Sigmoid colon (tissue), 7 donors: Measurements from ENCODE around the gene CECR2. TPM values are rescaled to one million over a fixed set of nuclear protein-coding genes. Genes with fewer than 3 reads are reported as not detected.

ENCODE experiments used
- DNase-seq: peaks from one replicate; pipeline ENCODE4 v3.0.0-alpha.2; 2019
- H3K27ac ChIP-seq, 4 donors: fragments of 200-600 bp; sonication (generic); one replicate each; pipeline ENCODE4 v1.5.1; 2016 to 2019; ENCODE audit warnings: mild to moderate bottlenecking in 1 of 4
- H3K27me3 ChIP-seq, 3 donors: fragments of 200-600 bp; sonication (generic); one replicate each; pipeline ENCODE4 v1.5.1; 2019; ENCODE audit warnings: mild to moderate bottlenecking in 1 of 3
- H3K36me3 ChIP-seq, 4 donors: fragments of 200-600 bp; sonication (generic); one replicate each; pipeline ENCODE4 v1.5.1; 2016 to 2019
- H3K4me1 ChIP-seq, 4 donors: fragments of 200-600 bp; sonication (generic); one replicate each; pipeline ENCODE4 v1.5.1; 2017 to 2019
- H3K4me3 ChIP-seq, 4 donors: fragments of 200-600 bp; sonication (generic); one replicate each; pipeline ENCODE4 v1.5.1; 2017 to 2019; ENCODE audit warnings: mild to moderate bottlenecking in 2 of 4, moderate library complexity in 1 of 4
- H3K9me3 ChIP-seq, 4 donors: fragments of 200-600 bp in 3 of 4; sonication (generic) in 3 of 4; one replicate each; pipeline versions ENCODE4 v1.5.1 to v1.6.1; 2013 to 2019
- CTCF ChIP-seq, 4 experiments: fragments of 450-650 bp in 3 of 4; fragments of 200-600 bp in 1 of 4; IDR thresholded peaks; one replicate each; pipeline ENCODE4 v1.5.1; 2016 to 2019; ENCODE audit warnings: antibody characterized with exemption in 4 of 4, mild to moderate bottlenecking in 3 of 4, moderate library complexity in 2 of 4
- EP300 ChIP-seq, 4 donors: sonication (generic); formaldehyde crosslinking; IDR thresholded peaks; one replicate each; pipeline ENCODE4 v1.6.1; 2017; ENCODE audit warnings: antibody characterized with exemption in 4 of 4
- POLR2A ChIP-seq, 2 donors: fragments of 450-650 bp; IDR thresholded peaks; one replicate each; pipeline ENCODE4 v1.6.1; 2016; ENCODE audit warnings: antibody characterized with exemption in 2 of 2, mild to moderate bottlenecking in 2 of 2, moderate library complexity in 2 of 2
- POLR2AphosphoS5 ChIP-seq, 4 donors: sonication (generic); formaldehyde crosslinking; IDR thresholded peaks; one replicate each; pipeline ENCODE4 v1.6.1; 2017; ENCODE audit warnings: antibody characterized with exemption in 4 of 4
- WGBS, 2 donors: extraction: QIAGEN DNeasy Blood & Tissue Kit; methylation state at CpG; one replicate each; pipeline ENCODE4 v1.1.7; 2013; 5-methylcytosine and 5-hydroxymethylcytosine counted together
- intact Hi-C: fragments of 100-400 bp; cut with DNase I; formaldehyde crosslinking; loops from one replicate; pipeline ENCODE4 v1.15.1; 2023
- polyA plus RNA-seq, 3 donors: library from polyadenylated mRNA; stranded (reverse); fragments of 200-250 nt; gene quantifications; one replicate each; pipeline ENCODE4 v1.2.3, GENCODE V29; 2013
- total RNA-seq, 4 donors: library from RNA; depleted of rRNA; stranded (reverse); fragments of >200 nt; gene quantifications; one replicate each; pipeline ENCODE4 v1.1.0, GENCODE V29; 2016
- donor health status: healthy with polysubstance abuse.
- donor health status: Bipolar disorder and iron deficiency.
- donor health status: healthy.

CECR2 gene
- total and polyA plus RNA-seq, 7 donors = 0.39 to 2.8 (median 1.3) TPM; not detected in 1

GRCh38 chr22:17581056-17581455 is 211.8 kb downstream of the CECR2 start:
- H3K27ac ChIP-seq = no peak overlapping the region
- H3K9me3 ChIP-seq = no peaks in the 10 kb centered on the region
- intact Hi-C loops = no loop called here
- no peaks in the 10 kb centered on the region for H3K27me3 ChIP-seq
- H3K36me3 ChIP-seq = no peaks in the 10 kb centered on the region
- 78 to 84% methylated on average over 21 of the region's 21 CpGs for WGBS, 2 donors
- TF ChIP-seq CTCF (IDR thresholded peaks at IDR 0.05) (no peak), POLR2AphosphoS5 (IDR thresholded peaks at IDR 0.05) (no peak), EP300 (IDR thresholded peaks at IDR 0.05) (no peak), POLR2A (IDR thresholded peaks at IDR 0.05) (no peak)
- DNase-seq = no peak
- no peak overlapping the region for H3K4me3 ChIP-seq
- H3K4me1 ChIP-seq = no peaks in the 10 kb centered on the region

GRCh38 chr22:17581631-17582030 is 212.4 kb downstream of the CECR2 start:
- H3K36me3 ChIP-seq = no peaks in the 10 kb centered on the region
- no peaks in the 10 kb centered on the region for H3K4me1 ChIP-seq
- intact Hi-C loops = no loop called here
- no peak overlapping the region for H3K4me3 ChIP-seq
- H3K27ac ChIP-seq = no peak overlapping the region
- no peak for DNase-seq
- WGBS, 2 donors = 87 to 90% methylated on average over 17 of the region's 17 CpGs
- no peaks in the 10 kb centered on the region for H3K9me3 ChIP-seq
- TF ChIP-seq POLR2A (IDR thresholded peaks at IDR 0.05) = no peak
- TF ChIP-seq CTCF (IDR thresholded peaks at IDR 0.05) = no peak
- no peak for TF ChIP-seq POLR2AphosphoS5 (IDR thresholded peaks at IDR 0.05)
- no peak for TF ChIP-seq EP300 (IDR thresholded peaks at IDR 0.05)
- H3K27me3 ChIP-seq = no peaks in the 10 kb centered on the region

GRCh38 chr22:17583151-17583550 is 213.9 kb downstream of the CECR2 start:
- Histone ChIP-seq H3K9me3 (no peaks in the 10 kb centered on the region), H3K4me3 (no peak overlapping the region), H3K27me3 (no peaks in the 10 kb centered on the region), H3K27ac (no peak overlapping the region), H3K36me3 (no peaks in the 10 kb centered on the region), H3K4me1 (no peaks in the 10 kb centered on the region)
- TF ChIP-seq POLR2AphosphoS5 (IDR thresholded peaks at IDR 0.05) (no peak), CTCF (IDR thresholded peaks at IDR 0.05) (no peak), EP300 (IDR thresholded peaks at IDR 0.05) (no peak), POLR2A (IDR thresholded peaks at IDR 0.05) (no peak)
- intact Hi-C loops = no loop called here
- WGBS, 2 donors = 89 to 91% methylated on average over 10 of the region's 10 CpGs
- DNase-seq = no peak

GRCh38 chr22:17586831-17587440 is 217.7 kb downstream of the CECR2 start:
- Histone ChIP-seq H3K27me3 (no peaks in the 10 kb centered on the region), H3K27ac (no peak overlapping the region), H3K4me3 (no peak overlapping the region), H3K36me3 (peaks cover 9 to 24% (median 17%) of the 10 kb centered on the region in 4 donors), H3K9me3 (no peaks in the 10 kb centered on the region), H3K4me1 (no peaks in the 10 kb centered on the region)
- intact Hi-C loops = no loop called here
- WGBS, 2 donors = 88 to 91% methylated on average over 14 of the region's 14 CpGs
- TF ChIP-seq EP300 (IDR thresholded peaks at IDR 0.05) = no peak
- TF ChIP-seq POLR2AphosphoS5 (IDR thresholded peaks at IDR 0.05) = no peak
- TF ChIP-seq POLR2A (IDR thresholded peaks at IDR 0.05) = no peak
- TF ChIP-seq CTCF (IDR thresholded peaks at IDR 0.05) = no peak
- no peak for DNase-seq

GRCh38 chr22:17587629-17588028 is 218.4 kb downstream of the CECR2 start:
- intact Hi-C loops = no loop called here
- Histone ChIP-seq H3K36me3 (peaks cover 16 to 31% (median 23%) of the 10 kb centered on the region in 4 donors), H3K4me3 (no peak overlapping the region), H3K9me3 (no peaks in the 10 kb centered on the region), H3K27ac (no peak overlapping the region), H3K27me3 (no peaks in the 10 kb centered on the region), H3K4me1 (no peaks in the 10 kb centered on the region)
- TF ChIP-seq CTCF (IDR thresholded peaks at IDR 0.05) (no peak), POLR2AphosphoS5 (IDR thresholded peaks at IDR 0.05) (no peak), EP300 (IDR thresholded peaks at IDR 0.05) (no peak), POLR2A (IDR thresholded peaks at IDR 0.05) (no peak)
- no peak for DNase-seq
- WGBS, 2 donors = 89 to 92% methylated on average over 14 of the region's 14 CpGs
